HEK293 (cell line): ENCODE measurements around the gene CXorf38.

Experiments
- CTCF ChIA-PET: fragments of 350-600 bp; formaldehyde crosslinking; extraction: SDS; loops from one replicate; lab custom pipeline; 2021; ENCODE audit warnings: antibody characterized with exemption; lab: Yijun Ruan, JAX
- POLR2A ChIA-PET: fragments of 300-600 bp; formaldehyde crosslinking; extraction: SDS; loops from one replicate; lab custom pipeline; 2020; ENCODE audit warnings: antibody characterized with exemption, inconsistent platforms; lab: Yijun Ruan, JAX
- H3K27ac ChIP-seq: fragments of 200-500 bp; sonication (Bioruptor generic); 2 replicates; pipeline ENCODE4 v1.5.1; 2014; ENCODE audit warnings: low read depth, low read length, control low read depth, inconsistent platforms; ENCODE audit errors: extremely low read depth
- H3K36me3 ChIP-seq, 2 experiments: fragments of 200-500 bp in 1 of 2; sonication (Bioruptor generic) in 1 of 2; 1 replicate in 1 of 2; 2 replicates in 1 of 2; pipeline ENCODE4 v1.5.1; 2014 to 2017; ENCODE audit warnings: inconsistent platforms in 2 of 2, low read length in 2 of 2; ENCODE audit not compliant: control insufficient read depth in 2 of 2, insufficient read depth in 1 of 2
- H3K4me1 ChIP-seq: fragments of 200-500 bp; sonication (Bioruptor generic); 2 replicates; pipeline ENCODE4 v1.5.1; 2014; ENCODE audit warnings: mild to moderate bottlenecking, low read length, inconsistent platforms; ENCODE audit not compliant: control insufficient read depth, insufficient read depth
- H3K4me3 ChIP-seq: 2 replicates; pipeline ENCODE4 v1.5.1; 2011; ENCODE audit warnings: low read depth, mild to moderate bottlenecking, control low read depth, low read length, moderate library complexity
- H3K9me3 ChIP-seq: fragments of 200-500 bp; sonication (Bioruptor generic); 2 replicates; pipeline ENCODE4 v1.5.1; 2014; ENCODE audit warnings: low read depth, low read length, inconsistent platforms; ENCODE audit not compliant: control insufficient read depth, insufficient read depth
- GLIS1 ChIP-seq: fragments of 450-650 bp; formaldehyde crosslinking; IDR thresholded peaks from 2 replicates; pipeline ENCODE4 v1.5.1; 2016; ENCODE audit warnings: missing biosample characterization, missing genetic modification characterization
- OSR2 ChIP-seq: fragments of 450-650 bp; formaldehyde crosslinking; IDR thresholded peaks from 2 replicates; pipeline ENCODE4 v1.5.1; 2016; ENCODE audit warnings: missing biosample characterization, missing genetic modification characterization
- ZBTB20 ChIP-seq: fragments of 450-650 bp; formaldehyde crosslinking; IDR thresholded peaks from 2 replicates; pipeline ENCODE4 v1.5.1; 2016; ENCODE audit warnings: missing biosample characterization, missing genetic modification characterization
- ZBTB48 ChIP-seq: fragments of 450-650 bp; formaldehyde crosslinking; IDR thresholded peaks from 2 replicates; pipeline ENCODE4 v1.5.1; 2016; ENCODE audit warnings: missing biosample characterization, missing genetic modification characterization
- ZEB2 ChIP-seq: fragments of 450-650 bp; formaldehyde crosslinking; IDR thresholded peaks from 2 replicates; pipeline ENCODE4 v1.5.1; 2016; ENCODE audit warnings: missing biosample characterization, missing genetic modification characterization
- ZFP69B ChIP-seq: fragments of 450-650 bp; formaldehyde crosslinking; IDR thresholded peaks from 2 replicates; pipeline ENCODE4 v1.5.1; 2016; ENCODE audit warnings: missing biosample characterization, missing genetic modification characterization
- TF ChIP-seq, protein P1 (sequence below): fragments of 450-650 bp; formaldehyde crosslinking; IDR thresholded peaks from 2 replicates; pipeline ENCODE4 v1.5.1; 2016; ENCODE audit warnings: missing biosample characterization, missing genetic modification characterization

Gene CXorf38

DNA sequence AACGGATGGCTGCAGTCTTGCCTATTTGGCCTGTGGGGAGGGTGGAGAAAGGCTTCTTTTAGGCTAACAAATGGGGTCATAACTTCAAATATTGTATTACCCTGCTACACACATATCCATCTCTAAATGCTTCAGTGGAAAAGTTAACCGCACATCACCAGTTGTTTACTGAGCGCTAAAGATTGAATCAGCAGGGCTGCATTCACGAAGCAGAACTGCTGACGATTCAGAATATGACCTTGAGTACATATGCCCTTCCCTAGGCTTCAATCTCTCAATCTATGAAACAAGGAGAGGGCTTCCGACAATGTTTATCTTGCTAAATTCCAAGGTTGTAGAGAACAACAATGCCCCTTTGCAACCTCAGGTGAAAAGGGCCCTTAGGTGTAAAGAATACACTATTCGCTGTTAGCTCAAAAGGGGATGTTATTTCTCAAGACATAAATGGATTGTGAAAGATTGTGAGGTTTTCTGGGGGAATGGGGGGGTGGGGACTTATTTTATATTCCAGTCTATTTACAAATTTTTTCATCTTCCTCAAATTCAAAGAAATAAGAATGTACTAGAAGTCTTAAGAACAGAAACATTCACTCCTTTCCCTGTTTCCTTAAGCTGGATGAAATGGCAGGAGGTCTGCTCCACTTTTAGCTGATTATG lies 69.2 kb downstream of the CXorf38 start:
- TF ChIP-seq GLIS1 (no peak), ZFP69B (no peak), ZBTB48 (tag by site-specific recombination) (no peak), ZEB2 (tag by site-specific recombination) (no peak), OSR2 (tag by site-specific recombination) (no peak), ZBTB20 (tag by site-specific recombination) (no peak)
- TF ChIP-seq, protein P1, sequence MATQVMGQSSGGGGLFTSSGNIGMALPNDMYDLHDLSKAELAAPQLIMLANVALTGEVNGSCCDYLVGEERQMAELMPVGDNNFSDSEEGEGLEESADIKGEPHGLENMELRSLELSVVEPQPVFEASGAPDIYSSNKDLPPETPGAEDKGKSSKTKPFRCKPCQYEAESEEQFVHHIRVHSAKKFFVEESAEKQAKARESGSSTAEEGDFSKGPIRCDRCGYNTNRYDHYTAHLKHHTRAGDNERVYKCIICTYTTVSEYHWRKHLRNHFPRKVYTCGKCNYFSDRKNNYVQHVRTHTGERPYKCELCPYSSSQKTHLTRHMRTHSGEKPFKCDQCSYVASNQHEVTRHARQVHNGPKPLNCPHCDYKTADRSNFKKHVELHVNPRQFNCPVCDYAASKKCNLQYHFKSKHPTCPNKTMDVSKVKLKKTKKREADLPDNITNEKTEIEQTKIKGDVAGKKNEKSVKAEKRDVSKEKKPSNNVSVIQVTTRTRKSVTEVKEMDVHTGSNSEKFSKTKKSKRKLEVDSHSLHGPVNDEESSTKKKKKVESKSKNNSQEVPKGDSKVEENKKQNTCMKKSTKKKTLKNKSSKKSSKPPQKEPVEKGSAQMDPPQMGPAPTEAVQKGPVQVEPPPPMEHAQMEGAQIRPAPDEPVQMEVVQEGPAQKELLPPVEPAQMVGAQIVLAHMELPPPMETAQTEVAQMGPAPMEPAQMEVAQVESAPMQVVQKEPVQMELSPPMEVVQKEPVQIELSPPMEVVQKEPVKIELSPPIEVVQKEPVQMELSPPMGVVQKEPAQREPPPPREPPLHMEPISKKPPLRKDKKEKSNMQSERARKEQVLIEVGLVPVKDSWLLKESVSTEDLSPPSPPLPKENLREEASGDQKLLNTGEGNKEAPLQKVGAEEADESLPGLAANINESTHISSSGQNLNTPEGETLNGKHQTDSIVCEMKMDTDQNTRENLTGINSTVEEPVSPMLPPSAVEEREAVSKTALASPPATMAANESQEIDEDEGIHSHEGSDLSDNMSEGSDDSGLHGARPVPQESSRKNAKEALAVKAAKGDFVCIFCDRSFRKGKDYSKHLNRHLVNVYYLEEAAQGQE (tag by site-specific recombination) = no peak
- CTCF ChIA-PET = interaction anchor here (1.1 kb wide), 1 partner anchor 34 kb away, joined by 3 read pairs; no protein-coding TSS in a partner anchor
- Histone ChIP-seq H3K4me3 (no peak overlapping the region), H3K36me3 (no peaks in the 10 kb centered on the region), H3K4me1 (0 out of 2 replicates have a peak, but pooled peaks cover 2% of the 10 kb centered on the region), H3K9me3 (no peaks in the 10 kb centered on the region), H3K27ac (no peak overlapping the region)
- POLR2A ChIA-PET = interaction anchor here (0.6 kb wide), 1 partner anchor 507 kb away, joined by 3 read pairs; the partner anchor contains the start of gene USP9X
